ENCODE results near the gene TKT. TPM values are rescaled to one million over a fixed set of nuclear protein-coding genes. Genes with fewer than 3 reads are reported as not detected.

Gene TKT
- total and polyA plus RNA-seq, 4 donors = 18.1 to 202 (median 129) TPM

DNA sequence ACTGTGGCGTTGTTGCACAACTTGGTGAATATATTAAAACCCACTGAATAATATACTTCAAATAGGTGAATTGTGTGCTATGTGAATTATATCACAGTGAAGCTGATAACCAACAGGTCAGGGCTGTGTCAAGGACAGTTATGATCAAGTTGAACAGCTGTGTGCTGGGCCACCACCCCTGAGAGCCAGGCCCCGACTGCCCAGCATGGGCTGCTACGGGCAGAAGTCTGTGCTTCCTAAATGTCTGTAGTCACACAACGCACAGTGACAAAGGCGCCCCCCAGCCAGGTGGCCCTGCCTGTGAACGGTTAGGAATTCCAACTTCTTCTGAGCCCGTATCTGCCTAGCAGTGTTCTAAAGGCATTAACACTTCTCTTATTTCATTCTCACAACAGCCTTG, 32.8 kb downstream of the TKT start:
- Histone ChIP-seq H3K9me3 (ENCODE audit: control insufficient read depth in 4 of 4, low read length in 3 of 4) (no peaks in the 10 kb centered on the region), H3K4me1 (ENCODE audit: control insufficient read depth in 4 of 4, insufficient read depth in 4 of 4, low read length in 3 of 4) (no peaks in the 10 kb centered on the region), H3K4me3 (ENCODE audit: low read depth in 1 of 3, low read length in 3 of 3) (no peak overlapping the region), H3K36me3 (ENCODE audit: control insufficient read depth in 4 of 4, insufficient read depth in 3 of 4, low read depth in 1 of 4, low read length in 3 of 4) (peaks cover 26 to 54% (median 29%) of the 10 kb centered on the region in 4 donors), H3K27ac (ENCODE audit: low read depth in 1 of 2, low read length in 2 of 2) (no peak overlapping the region), H3K27me3 (ENCODE audit: control insufficient read depth in 4 of 4, insufficient read depth in 4 of 4, low read length in 3 of 4) (no peaks in the 10 kb centered on the region), H3K9ac (ENCODE audit: low read depth in 1 of 2, low read length in 2 of 2) (no peak overlapping the region)
- no peak for DNase-seq (ENCODE audit: low spot score)
- no peak for TF ChIP-seq FOXA1 (IDR thresholded peaks at IDR 0.05)
- TF ChIP-seq, protein P1, sequence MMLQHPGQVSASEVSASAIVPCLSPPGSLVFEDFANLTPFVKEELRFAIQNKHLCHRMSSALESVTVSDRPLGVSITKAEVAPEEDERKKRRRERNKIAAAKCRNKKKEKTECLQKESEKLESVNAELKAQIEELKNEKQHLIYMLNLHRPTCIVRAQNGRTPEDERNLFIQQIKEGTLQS (IDR thresholded peaks at IDR 0.05) = no peak
- TF ChIP-seq EGR1 (IDR thresholded peaks at IDR 0.05; ENCODE audit: low read depth in 2 of 2) = no peak
- TF ChIP-seq YY1 (IDR thresholded peaks at IDR 0.05) = no peak
- no peak for TF ChIP-seq GABPA (IDR thresholded peaks at IDR 0.05 in 1 of 2, conservative IDR thresholded peaks at IDR 0.05 in 1 of 2)
- TF ChIP-seq, protein P2, sequence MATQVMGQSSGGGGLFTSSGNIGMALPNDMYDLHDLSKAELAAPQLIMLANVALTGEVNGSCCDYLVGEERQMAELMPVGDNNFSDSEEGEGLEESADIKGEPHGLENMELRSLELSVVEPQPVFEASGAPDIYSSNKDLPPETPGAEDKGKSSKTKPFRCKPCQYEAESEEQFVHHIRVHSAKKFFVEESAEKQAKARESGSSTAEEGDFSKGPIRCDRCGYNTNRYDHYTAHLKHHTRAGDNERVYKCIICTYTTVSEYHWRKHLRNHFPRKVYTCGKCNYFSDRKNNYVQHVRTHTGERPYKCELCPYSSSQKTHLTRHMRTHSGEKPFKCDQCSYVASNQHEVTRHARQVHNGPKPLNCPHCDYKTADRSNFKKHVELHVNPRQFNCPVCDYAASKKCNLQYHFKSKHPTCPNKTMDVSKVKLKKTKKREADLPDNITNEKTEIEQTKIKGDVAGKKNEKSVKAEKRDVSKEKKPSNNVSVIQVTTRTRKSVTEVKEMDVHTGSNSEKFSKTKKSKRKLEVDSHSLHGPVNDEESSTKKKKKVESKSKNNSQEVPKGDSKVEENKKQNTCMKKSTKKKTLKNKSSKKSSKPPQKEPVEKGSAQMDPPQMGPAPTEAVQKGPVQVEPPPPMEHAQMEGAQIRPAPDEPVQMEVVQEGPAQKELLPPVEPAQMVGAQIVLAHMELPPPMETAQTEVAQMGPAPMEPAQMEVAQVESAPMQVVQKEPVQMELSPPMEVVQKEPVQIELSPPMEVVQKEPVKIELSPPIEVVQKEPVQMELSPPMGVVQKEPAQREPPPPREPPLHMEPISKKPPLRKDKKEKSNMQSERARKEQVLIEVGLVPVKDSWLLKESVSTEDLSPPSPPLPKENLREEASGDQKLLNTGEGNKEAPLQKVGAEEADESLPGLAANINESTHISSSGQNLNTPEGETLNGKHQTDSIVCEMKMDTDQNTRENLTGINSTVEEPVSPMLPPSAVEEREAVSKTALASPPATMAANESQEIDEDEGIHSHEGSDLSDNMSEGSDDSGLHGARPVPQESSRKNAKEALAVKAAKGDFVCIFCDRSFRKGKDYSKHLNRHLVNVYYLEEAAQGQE (IDR thresholded peaks at IDR 0.05) = no peak
- no peak for TF ChIP-seq JUND (IDR thresholded peaks at IDR 0.05)
- no peak for TF ChIP-seq HNF4A (conservative IDR thresholded peaks at IDR 0.05)
- TF ChIP-seq FOXA2 (IDR thresholded peaks at IDR 0.05) = no peak
- 80% methylated on average over 7 of the region's 7 CpGs for WGBS

DNA sequence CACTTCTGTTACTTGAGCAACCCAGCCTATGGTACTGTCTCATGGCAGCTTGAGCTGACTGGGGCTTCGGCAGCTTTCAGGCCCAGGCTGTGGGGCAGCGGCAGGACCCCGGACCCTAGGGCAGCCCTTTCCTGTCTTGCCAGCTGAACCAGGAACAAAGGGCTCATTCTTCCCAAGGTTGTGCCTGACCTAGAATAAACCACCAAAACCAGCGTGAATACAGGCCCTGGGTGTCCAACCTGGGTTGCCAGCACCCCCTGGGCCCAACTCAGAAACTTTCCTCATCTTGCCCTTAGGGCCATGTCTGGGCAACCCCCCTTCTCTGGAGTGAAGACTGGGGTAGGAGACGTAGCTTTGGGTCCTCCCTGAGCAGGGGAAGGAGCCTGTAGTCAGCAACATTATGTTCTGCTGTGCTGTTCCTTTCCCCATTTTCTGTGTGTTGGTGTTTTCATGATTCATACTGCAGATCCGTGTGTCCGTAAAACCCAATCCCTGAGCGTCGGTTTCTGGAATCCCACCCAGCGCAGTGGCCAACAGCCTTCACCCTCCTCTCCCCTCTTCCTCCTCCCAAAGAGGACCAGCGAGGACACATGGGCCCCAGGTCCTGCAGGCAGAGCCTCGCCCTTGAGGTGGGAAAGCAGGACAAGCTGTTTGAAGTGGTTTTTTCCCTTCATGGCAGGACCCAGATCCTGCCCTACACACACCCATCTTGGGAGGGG, 33.5 kb downstream of the TKT start:
- H3K27me3 ChIP-seq (ENCODE audit: control insufficient read depth in 4 of 4, insufficient read depth in 4 of 4, low read length in 3 of 4) = no peaks in the 10 kb centered on the region
- TF ChIP-seq, protein P3, sequence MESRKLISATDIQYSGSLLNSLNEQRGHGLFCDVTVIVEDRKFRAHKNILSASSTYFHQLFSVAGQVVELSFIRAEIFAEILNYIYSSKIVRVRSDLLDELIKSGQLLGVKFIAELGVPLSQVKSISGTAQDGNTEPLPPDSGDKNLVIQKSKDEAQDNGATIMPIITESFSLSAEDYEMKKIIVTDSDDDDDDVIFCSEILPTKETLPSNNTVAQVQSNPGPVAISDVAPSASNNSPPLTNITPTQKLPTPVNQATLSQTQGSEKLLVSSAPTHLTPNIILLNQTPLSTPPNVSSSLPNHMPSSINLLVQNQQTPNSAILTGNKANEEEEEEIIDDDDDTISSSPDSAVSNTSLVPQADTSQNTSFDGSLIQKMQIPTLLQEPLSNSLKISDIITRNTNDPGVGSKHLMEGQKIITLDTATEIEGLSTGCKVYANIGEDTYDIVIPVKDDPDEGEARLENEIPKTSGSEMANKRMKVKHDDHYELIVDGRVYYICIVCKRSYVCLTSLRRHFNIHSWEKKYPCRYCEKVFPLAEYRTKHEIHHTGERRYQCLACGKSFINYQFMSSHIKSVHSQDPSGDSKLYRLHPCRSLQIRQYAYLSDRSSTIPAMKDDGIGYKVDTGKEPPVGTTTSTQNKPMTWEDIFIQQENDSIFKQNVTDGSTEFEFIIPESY (IDR thresholded peaks at IDR 0.05) = no peak
- TF ChIP-seq GABPA (IDR thresholded peaks at IDR 0.05 in 1 of 2, conservative IDR thresholded peaks at IDR 0.05 in 1 of 2) (no peak), HNF4A (conservative IDR thresholded peaks at IDR 0.05) (no peak), HNF4G (IDR thresholded peaks at IDR 0.05) (no peak), FOXA1 (IDR thresholded peaks at IDR 0.05) (no peak), NR2F2 (IDR thresholded peaks at IDR 0.05) (no peak), TAF1 (conservative IDR thresholded peaks at IDR 0.05) (no peak), RAD21 (IDR thresholded peaks at IDR 0.05) (no peak), EGR1 (IDR thresholded peaks at IDR 0.05; ENCODE audit: low read depth in 2 of 2) (no peak), SP1 (IDR thresholded peaks at IDR 0.05) (no peak), RXRA (IDR thresholded peaks at IDR 0.05) (no peak), JUND (IDR thresholded peaks at IDR 0.05) (no peak), YY1 (IDR thresholded peaks at IDR 0.05) (no peak), FOXA2 (IDR thresholded peaks at IDR 0.05) (no peak)
- TF ChIP-seq, protein P2 (IDR thresholded peaks at IDR 0.05) = no peak
- TF ChIP-seq, protein P4, sequence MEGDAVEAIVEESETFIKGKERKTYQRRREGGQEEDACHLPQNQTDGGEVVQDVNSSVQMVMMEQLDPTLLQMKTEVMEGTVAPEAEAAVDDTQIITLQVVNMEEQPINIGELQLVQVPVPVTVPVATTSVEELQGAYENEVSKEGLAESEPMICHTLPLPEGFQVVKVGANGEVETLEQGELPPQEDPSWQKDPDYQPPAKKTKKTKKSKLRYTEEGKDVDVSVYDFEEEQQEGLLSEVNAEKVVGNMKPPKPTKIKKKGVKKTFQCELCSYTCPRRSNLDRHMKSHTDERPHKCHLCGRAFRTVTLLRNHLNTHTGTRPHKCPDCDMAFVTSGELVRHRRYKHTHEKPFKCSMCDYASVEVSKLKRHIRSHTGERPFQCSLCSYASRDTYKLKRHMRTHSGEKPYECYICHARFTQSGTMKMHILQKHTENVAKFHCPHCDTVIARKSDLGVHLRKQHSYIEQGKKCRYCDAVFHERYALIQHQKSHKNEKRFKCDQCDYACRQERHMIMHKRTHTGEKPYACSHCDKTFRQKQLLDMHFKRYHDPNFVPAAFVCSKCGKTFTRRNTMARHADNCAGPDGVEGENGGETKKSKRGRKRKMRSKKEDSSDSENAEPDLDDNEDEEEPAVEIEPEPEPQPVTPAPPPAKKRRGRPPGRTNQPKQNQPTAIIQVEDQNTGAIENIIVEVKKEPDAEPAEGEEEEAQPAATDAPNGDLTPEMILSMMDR (IDR thresholded peaks at IDR 0.05; ENCODE audit: low read depth, low read length, missing input control) = no peak
- no peaks in the 10 kb centered on the region for H3K4me1 ChIP-seq (ENCODE audit: control insufficient read depth in 4 of 4, insufficient read depth in 4 of 4, low read length in 3 of 4)
- no peak overlapping the region for H3K27ac ChIP-seq (ENCODE audit: low read depth in 1 of 2, low read length in 2 of 2)
- no peak overlapping the region for H3K9ac ChIP-seq (ENCODE audit: low read depth in 1 of 2, low read length in 2 of 2)
- H3K9me3 ChIP-seq (ENCODE audit: control insufficient read depth in 4 of 4, low read length in 3 of 4) = no peaks in the 10 kb centered on the region
- DNase-seq (ENCODE audit: low spot score) = no peak
- no peak overlapping the region for H3K4me3 ChIP-seq (ENCODE audit: low read depth in 1 of 3, low read length in 3 of 3)
- WGBS = 94% methylated on average over 12 of the region's 12 CpGs
- H3K36me3 ChIP-seq (ENCODE audit: control insufficient read depth in 4 of 4, insufficient read depth in 3 of 4, low read depth in 1 of 4, low read length in 3 of 4) = peaks cover 21 to 47% (median 23%) of the 10 kb centered on the region in 4 donors

Data from liver (tissue), 9 donors.